D721Med (cell line): ENCODE data around the gene MSI2.

Source experiments
- DNase-seq: peaks from one replicate; pipeline ENCODE4 v3.0.0; 2011; ENCODE audit warnings: low spot score; ENCODE audit not compliant: insufficient read length
- FAIRE-seq: peaks from 2 replicates; lab custom pipeline; 2011; peaks lifted over from hg19 to GRCh38; lab: Jason Lieb, UNC
- CTCF ChIP-seq: IDR thresholded peaks from 2 replicates; pipeline ENCODE4 v1.5.1; 2012; ENCODE audit warnings: mild to moderate bottlenecking, control low read depth; ENCODE audit not compliant: insufficient read depth; ENCODE audit errors: missing control alignments

The MSI2 gene

GRCh38 chr17:57447990-57448758 is 191.9 kb downstream of the MSI2 start:
- no peak for FAIRE-seq
- TF ChIP-seq CTCF: no peak
- DNase-seq: no peak

DNA sequence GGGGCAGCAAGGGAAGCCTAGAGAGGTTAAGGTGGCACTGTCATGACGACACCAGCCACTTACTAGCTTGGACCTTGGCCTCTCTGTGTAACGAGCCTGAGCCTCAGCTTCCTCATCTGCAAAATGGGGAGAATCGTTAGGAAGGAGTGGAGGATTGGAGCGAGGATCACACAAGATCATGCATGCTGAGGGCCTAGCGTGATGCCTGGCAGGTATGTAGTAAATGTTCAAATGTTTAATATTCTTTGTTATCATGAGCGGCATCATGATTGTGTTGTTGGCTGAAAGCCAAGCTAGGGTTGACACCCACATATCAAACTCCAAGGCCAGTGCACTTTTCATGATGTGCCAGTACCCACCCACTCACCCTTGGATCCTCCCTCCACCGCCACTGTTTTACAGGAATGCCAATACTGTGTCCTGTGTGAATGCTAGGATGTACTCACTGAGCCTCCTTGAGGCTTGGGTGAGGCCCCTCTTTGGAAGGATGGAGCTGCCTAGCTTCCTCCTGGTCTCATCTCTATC is 192.5 kb downstream of the MSI2 start:
- no peak for FAIRE-seq
- DNase-seq: no peak
- no peak for TF ChIP-seq CTCF

GRCh38 chr17:57451191-57451590 is 194.9 kb downstream of the MSI2 start:
- no peak for TF ChIP-seq CTCF
- FAIRE-seq: no peak
- DNase-seq: no peak

DNA sequence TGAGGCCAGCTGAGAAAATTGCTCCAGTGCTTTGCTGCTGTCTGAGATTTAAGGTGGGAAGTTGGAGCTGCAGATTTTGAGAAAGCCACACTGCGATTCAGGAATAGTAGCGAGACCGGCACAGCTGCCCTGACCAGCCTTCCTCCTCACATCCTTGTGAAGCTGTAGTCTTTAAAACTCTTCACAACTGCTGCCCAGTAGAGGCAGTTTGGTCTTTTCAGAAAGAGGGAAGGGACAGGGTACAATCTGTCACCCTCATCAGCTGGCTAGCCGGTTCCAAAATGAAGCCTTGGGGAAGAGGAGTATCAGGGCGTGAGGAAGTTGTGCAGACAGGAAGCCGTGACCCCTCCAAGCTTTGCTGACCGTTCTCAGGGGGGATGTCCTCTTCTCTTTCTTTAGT is 195.3 kb downstream of the MSI2 start:
- FAIRE-seq (no peak), DNase-seq (no peak)
- TF ChIP-seq CTCF: no peak

GRCh38 chr17:57453841-57454425 is 197.6 kb downstream of the MSI2 start:
- DNase-seq (no peak), FAIRE-seq (no peak)
- TF ChIP-seq CTCF: no peak

DNA sequence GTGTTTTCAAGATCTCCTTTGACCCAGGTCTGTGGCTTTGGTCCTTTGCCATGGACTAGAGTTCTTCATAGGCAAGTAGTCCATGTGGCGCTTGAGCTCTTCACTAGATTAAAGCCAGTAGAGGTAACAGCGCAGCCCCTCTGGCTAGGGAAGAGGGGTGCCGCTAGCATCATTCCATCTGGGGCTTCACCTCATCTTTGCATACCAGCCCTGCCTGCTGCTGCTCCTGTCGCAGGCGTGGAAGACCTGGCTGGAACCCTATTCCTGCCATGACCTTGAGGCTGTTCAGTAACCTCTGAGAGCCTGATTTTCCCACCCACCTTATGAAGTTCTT is 198.4 kb downstream of the MSI2 start:
- no peak for DNase-seq
- no peak for FAIRE-seq
- no peak for TF ChIP-seq CTCF
